GM10248 (cell line): ENCODE measurements around the gene FLCN.

Experiments
- CTCF ChIA-PET: fragments of 300-600 bp; sonication (Branson Sonifier 250); formaldehyde crosslinking; extraction: SDS; loops from one replicate; lab custom pipeline; 2021; ENCODE audit warnings: antibody characterized with exemption; lab: Yijun Ruan, JAX
- POLR2A ChIA-PET: fragments of 350-650 bp; sonication (Branson Sonifier 250); formaldehyde crosslinking; extraction: SDS; loops from one replicate; lab custom pipeline; 2020; ENCODE audit warnings: antibody characterized with exemption; lab: Yijun Ruan, JAX
- DNase-seq: peaks from one replicate; pipeline ENCODE4 v3.0.0; 2012; ENCODE audit errors: extremely low spot score
- TF ChIP-seq, protein P1 (sequence below): IDR thresholded peaks from 2 replicates; pipeline ENCODE4 v1.5.1; 2012; ENCODE audit warnings: mild to moderate bottlenecking, low read depth; ENCODE audit errors: extremely low read depth, missing control alignments, control extremely low read depth

Gene FLCN

DNA sequence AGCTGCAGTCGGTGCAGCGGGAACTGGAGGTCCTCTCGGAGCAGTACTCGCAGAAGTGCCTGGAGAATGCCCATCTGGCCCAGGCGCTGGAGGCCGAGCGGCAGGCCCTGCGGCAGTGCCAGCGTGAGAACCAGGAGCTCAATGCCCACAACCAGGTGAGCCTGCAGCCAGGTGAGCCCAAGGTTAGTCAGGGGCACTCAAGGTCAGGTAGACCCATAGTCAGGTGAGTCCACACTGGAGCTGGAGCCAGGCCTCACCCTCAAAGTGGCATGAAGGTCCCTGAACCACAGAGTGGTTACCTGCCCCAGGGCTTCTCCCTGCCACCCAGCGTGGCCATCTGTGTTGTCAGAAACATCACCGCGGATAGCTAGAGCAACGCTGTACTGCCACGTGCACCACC lies 63.0 kb downstream of the FLCN start:
- POLR2A ChIA-PET: no interaction called here
- TF ChIP-seq, protein P1, sequence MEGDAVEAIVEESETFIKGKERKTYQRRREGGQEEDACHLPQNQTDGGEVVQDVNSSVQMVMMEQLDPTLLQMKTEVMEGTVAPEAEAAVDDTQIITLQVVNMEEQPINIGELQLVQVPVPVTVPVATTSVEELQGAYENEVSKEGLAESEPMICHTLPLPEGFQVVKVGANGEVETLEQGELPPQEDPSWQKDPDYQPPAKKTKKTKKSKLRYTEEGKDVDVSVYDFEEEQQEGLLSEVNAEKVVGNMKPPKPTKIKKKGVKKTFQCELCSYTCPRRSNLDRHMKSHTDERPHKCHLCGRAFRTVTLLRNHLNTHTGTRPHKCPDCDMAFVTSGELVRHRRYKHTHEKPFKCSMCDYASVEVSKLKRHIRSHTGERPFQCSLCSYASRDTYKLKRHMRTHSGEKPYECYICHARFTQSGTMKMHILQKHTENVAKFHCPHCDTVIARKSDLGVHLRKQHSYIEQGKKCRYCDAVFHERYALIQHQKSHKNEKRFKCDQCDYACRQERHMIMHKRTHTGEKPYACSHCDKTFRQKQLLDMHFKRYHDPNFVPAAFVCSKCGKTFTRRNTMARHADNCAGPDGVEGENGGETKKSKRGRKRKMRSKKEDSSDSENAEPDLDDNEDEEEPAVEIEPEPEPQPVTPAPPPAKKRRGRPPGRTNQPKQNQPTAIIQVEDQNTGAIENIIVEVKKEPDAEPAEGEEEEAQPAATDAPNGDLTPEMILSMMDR: no peak
- no peak for DNase-seq
- CTCF ChIA-PET: no interaction called here

DNA sequence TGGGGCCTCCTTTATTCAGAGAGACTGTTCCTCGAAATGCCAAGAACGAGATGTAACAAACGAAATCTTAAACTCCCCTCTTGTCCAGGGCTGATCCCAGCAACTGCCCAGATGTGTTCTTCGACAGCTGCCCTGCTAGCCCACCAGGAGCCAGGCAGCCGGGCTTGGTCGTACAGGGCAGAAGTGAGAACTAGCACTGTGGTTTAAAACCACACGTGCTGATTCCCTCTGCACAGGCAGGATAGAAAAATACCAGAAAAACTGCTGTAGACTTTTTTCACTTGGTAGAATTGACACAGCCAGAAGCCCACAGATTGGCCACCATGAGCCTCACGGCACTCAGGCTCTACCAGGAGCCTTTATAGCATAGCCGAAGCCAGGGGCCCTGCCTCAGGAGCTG lies 64.0 kb downstream of the FLCN start:
- DNase-seq: no peak
- TF ChIP-seq, protein P1: no peak
- CTCF ChIA-PET: interaction anchor here (1.0 to 1.2 kb wide), 2 partner anchors 9 to 11 kb away, joined by 3 read pairs; no protein-coding TSS in a partner anchor

DNA sequence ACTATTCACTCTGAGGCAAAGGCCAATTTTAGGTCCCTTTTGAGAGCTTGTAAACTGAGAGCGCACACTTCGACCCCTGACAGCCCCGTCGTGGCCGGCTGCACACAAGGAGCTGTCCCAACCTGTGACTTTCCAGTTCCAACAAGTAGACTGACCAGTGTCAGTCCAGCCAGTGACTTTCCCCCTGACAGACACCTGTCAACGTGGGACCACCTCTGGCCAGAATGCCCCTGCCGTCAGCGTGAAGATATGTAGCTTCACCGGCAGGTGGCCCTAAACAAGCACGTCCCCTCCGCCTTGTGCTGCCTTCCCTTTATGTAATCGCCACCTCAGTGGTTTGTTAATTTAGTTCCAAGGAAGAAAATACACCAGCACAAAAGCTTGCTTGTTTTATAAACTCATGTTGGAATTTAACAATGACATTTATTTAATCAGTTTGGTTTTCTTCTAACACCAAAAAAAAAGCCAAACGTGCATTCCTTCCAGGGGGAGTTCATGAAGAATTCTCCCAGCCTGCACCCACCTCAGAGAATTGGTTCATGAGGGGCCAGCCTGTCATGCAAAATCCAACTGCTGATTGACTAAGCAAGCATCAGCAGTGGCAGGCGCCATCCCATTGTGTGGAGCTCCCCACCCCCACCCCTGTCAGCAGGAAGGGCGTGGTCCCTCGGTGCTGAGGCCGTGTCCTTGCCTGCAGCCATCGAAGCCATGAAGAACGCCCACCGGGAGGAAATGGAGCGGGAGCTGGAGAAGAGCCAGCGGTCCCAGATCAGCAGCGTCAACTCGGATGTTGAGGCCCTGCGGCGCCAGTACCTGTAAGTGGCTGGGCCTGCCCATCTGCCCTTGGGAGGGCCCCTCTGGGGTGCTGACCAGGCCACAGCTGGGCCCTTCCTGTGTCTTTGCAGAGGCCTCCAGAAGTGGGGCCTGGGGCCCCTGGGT lies 64.7 kb downstream of the FLCN start:
- no peak for DNase-seq
- CTCF ChIA-PET: interaction anchor here (1.0 to 1.2 kb wide), 2 partner anchors 9 to 12 kb away, joined by 3 read pairs; no protein-coding TSS in a partner anchor
- TF ChIP-seq, protein P1: no peak
- POLR2A ChIA-PET: interaction anchor here (0.6 kb wide), 1 partner anchor 9 kb away, joined by 4 read pairs; no protein-coding TSS in a partner anchor

More for the DNA sequence above, 64.0 kb downstream of the FLCN start:
- POLR2A ChIA-PET: no interaction called here

DNA sequence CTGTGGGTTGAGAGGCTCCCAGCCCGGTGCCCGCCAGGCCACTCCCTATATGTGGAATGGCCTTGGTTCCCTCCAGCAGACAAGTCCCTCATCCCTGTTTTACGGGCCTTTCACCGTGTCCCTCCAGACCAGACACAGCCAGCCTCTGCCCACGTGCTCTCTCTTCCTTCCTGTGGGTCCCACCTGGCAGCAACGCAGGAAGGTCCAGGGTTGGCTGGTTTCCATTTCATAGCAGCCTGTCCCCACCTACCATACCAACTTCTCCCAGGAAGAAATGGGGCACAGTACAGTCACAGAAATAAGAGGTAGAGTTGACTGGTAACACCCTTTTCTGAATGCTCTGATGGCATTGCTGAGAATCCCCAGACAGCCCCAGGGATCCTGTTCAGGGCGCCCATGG lies 65.8 kb downstream of the FLCN start:
- ChIA-PET CTCF (interaction anchor here (1.1 kb wide), 1 partner anchor 137 kb away, joined by 3 read pairs; no protein-coding TSS in a partner anchor), POLR2A (no interaction called here)
- DNase-seq: no peak
- TF ChIP-seq, protein P1: no peak

DNA sequence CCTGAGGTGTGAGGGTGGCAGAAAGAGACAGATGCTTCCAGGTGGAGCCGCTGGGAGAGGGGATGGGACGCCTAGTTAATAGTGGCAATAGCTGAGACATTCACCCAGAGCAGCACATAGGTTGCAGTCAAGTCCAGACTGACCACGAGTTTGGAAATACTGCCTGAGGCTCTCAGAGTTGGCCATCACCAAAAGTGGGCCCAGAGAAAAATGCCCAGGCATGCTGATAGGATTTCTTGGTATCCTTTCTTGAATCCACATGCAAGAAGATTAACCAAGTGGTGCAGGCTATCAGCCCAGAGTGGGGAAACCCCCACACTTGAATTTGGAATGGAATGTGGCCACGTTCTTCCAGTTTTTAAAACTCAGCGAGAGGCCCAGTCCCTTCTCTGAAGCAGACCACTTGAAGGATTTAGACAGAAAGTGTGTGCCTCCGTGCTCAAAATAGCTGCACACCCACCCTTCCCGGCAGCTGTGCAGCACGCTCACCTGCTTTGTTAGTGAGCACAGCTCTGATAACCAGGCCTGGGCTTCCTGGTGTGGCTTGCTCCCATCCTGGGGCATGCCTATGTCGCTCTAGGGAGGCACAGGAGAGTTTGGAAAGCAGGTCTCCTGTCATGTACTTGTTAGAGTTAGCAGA lies 66.5 kb downstream of the FLCN start:
- TF ChIP-seq, protein P1: no peak
- ChIA-PET POLR2A (no interaction called here), CTCF (interaction anchor here (1.1 kb wide), 1 partner anchor 137 kb away, joined by 3 read pairs; no protein-coding TSS in a partner anchor)
- DNase-seq: no peak

DNA sequence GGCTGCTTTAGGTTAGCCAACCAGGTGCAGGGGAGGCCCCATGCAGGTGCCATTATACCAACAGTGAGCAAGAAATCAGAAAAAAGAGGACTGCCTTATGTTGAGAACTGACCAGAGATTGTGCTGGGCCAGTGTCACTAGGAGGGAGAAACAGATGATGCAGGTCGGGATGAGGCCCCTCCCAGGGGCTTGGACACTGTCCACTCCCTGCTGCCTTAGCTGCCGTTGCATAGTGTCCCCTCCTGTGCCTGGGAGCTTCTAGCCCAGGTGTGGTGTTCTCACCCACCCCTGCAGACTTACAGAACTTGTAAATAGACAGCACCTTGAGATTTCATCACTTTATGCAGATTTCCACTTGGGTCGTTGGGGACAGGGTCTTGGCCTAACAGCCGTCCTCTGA lies 67.6 kb downstream of the FLCN start:
- ChIA-PET POLR2A (no interaction called here), CTCF (interaction anchor here (1.2 kb wide), 1 partner anchor 19 kb away, joined by 3 read pairs; no protein-coding TSS in a partner anchor)
- no peak for DNase-seq
- TF ChIP-seq, protein P1: no peak
